NB4 (cell line): ENCODE results near the gene OLFM1.
"Not testable (repeated sequence)": the region's sequence is repeated elsewhere in the genome, so short reads cannot be mapped to it uniquely, and the experiment has no call there.

ENCODE experiments used
- DNase-seq: peaks from one replicate; pipeline ENCODE4 v3.0.0; 2010; ENCODE audit warnings: low read depth
- H3K4me3 ChIP-seq: one replicate; pipeline ENCODE4 v1.5.1; 2011; ENCODE audit warnings: mild to moderate bottlenecking, low read depth, low read length, moderate library complexity
- MYC ChIP-seq: IDR thresholded peaks from 2 replicates; pipeline ENCODE4 v1.6.1; 2011; ENCODE audit warnings: low read depth, low read length
- POLR2A ChIP-seq: IDR thresholded peaks from 2 replicates; pipeline ENCODE4 v1.6.1; 2011; ENCODE audit warnings: mild to moderate bottlenecking; ENCODE audit not compliant: insufficient read length; ENCODE audit errors: extremely low read depth
- TF ChIP-seq, protein P1 (sequence below): IDR thresholded peaks from 2 replicates; pipeline ENCODE4 v1.6.1; 2011; ENCODE audit warnings: low read depth, low read length
- TF ChIP-seq, protein P2 (sequence below): IDR thresholded peaks from one replicate; pipeline ENCODE4 v1.5.1; 2012; ENCODE audit warnings: low read depth, low read length

The OLFM1 gene

DNA sequence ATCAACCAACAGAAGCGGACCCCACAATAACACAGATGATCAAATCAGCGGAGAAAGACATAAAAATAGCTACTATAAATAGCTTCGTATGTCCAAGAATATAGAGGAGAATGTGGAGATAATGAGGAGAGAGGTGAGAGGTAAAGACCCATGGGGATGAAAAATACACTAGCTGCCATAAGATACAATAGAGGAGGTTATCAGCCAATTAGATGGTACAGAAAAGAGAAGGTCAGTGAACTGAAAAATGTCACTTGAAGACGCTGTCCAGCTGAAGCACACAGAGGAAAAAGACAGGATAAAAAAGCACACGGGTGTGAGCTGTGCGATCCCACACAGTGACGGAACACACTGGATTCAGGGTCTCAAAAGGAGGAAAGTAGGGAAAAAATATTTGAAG lies 73.4 kb downstream of the OLFM1 start:
- H3K4me3 ChIP-seq = no peak overlapping the region
- no peak for DNase-seq

DNA sequence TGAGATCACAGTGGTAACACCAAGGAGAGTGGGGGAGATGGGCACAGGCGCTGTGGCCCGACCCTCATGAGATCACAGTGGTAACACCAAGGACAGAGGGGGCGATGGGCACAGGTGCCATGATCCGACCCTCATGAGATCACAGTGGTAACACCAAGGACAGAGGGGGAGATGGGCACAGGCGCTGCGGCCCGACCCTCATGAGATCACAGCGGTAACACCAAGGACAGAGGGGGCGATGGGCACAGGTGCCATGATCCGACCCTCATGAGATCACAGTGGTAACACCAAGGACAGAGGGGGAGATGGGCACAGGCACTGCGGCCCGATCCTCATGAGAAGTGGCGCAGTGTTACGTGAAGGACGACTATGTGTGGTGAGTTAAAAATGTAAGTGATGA lies 75.1 kb downstream of the OLFM1 start:
- H3K4me3 ChIP-seq, DNase-seq: not testable (repeated sequence)

More for the DNA sequence above, 73.4 kb downstream of the OLFM1 start:
- TF ChIP-seq MYC = no peak
- TF ChIP-seq, protein P1, sequence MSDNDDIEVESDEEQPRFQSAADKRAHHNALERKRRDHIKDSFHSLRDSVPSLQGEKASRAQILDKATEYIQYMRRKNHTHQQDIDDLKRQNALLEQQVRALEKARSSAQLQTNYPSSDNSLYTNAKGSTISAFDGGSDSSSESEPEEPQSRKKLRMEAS = no peak
- TF ChIP-seq POLR2A = no peak
- TF ChIP-seq, protein P2, sequence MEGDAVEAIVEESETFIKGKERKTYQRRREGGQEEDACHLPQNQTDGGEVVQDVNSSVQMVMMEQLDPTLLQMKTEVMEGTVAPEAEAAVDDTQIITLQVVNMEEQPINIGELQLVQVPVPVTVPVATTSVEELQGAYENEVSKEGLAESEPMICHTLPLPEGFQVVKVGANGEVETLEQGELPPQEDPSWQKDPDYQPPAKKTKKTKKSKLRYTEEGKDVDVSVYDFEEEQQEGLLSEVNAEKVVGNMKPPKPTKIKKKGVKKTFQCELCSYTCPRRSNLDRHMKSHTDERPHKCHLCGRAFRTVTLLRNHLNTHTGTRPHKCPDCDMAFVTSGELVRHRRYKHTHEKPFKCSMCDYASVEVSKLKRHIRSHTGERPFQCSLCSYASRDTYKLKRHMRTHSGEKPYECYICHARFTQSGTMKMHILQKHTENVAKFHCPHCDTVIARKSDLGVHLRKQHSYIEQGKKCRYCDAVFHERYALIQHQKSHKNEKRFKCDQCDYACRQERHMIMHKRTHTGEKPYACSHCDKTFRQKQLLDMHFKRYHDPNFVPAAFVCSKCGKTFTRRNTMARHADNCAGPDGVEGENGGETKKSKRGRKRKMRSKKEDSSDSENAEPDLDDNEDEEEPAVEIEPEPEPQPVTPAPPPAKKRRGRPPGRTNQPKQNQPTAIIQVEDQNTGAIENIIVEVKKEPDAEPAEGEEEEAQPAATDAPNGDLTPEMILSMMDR = no peak

DNA sequence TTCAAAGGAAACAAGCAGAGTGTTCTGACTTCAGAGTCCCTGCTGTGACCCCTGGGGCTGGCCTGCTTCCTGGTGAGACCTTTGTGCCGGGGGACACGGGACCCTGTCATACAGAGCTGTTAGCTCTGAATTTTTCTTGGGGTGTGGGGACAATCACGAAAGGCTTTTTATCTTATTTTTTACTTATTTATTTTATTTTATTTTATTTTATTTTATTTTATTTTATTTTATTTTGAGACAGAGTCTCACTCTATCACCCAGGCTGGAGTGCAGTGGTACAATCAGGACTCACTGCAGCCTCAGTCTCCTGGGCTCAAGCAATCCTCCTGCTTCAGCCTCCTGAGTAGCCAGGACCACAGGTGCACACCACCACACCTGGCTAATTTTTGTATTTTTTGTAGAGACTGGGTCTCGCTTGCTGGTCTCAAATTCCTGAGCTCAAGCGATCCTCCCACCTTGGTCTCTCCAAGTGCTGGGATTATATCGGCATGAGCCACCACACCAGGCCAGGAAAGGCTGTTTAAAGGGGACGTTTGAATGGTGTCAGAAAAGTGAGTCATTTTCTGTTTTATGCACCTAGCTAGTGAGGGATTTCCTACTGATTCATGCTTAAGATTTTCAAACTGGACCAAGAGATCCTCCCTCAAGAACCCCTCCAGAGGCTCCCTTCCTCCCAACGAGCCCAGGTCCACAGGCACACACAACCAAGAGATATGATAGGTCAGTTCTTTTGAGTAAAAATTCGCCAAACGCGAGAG lies 75.7 kb downstream of the OLFM1 start:
- TF ChIP-seq MYC = no peak
- TF ChIP-seq, protein P1 = no peak
- TF ChIP-seq POLR2A = no peak
- TF ChIP-seq, protein P2 = no peak
- DNase-seq = no peak
- H3K4me3 ChIP-seq = no peak overlapping the region

DNA sequence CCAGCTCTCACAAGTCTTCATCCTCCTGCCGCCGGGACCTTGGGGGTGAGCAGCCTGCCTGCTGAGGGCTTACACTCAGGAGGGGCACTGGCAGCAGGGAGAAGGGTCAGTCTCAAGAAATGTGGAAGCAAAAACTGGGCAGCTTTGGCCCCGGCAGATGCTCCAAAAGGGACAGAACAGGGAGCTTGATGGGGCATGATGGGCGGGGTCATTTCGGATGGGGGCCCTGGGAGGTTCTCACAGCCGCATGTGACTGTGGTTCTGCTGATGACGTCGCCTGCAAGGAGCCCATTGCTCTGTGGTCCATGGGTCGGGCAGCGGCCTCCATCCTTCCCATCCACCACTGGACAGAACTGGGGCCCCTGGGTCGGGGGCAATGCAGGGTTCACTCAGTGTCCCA lies 76.6 kb downstream of the OLFM1 start:
- DNase-seq = no peak
- TF ChIP-seq, protein P1 = no peak
- TF ChIP-seq, protein P2 = no peak
- TF ChIP-seq POLR2A (no peak), MYC (no peak)

DNA sequence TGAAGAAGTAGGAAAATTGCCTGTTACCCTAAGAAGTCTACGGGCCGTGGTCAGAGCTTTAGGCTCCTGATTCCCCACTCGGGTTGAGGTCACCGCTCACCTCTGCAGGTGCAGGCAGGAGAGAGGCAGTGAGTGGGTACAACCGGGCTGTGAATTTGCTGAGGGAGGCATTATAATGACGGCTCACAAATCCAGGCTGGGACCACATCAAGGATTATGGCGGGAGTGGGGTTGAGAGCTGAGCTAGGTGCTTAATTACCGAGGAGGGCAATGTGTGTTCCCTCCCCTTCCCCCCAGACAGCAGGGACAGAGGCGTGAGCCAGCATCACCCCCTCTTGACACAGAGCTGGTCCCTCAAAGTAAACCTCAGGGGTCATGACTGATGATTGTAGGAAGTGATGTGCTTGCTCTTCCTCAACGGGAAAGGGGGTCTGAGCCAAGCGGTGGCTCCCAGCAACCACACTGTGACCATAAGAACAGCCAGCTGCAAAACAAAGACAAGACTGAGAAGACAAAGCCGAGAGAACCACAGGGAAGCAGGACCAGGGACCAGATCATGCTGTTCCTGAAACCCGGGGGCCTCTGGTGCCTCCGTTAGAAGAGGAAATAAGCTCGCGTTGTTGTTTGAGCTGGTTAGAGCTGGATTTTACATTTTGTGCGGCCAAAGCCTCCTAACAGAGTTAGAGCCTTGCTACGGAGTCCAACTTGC lies 77.7 kb downstream of the OLFM1 start:
- TF ChIP-seq MYC = no peak
- no peak for TF ChIP-seq POLR2A
- TF ChIP-seq, protein P1 = no peak
- TF ChIP-seq, protein P2 = no peak
- H3K4me3 ChIP-seq = no peak overlapping the region
- no peak for DNase-seq

More for the DNA sequence above, 76.6 kb downstream of the OLFM1 start:
- no peak overlapping the region for H3K4me3 ChIP-seq

DNA sequence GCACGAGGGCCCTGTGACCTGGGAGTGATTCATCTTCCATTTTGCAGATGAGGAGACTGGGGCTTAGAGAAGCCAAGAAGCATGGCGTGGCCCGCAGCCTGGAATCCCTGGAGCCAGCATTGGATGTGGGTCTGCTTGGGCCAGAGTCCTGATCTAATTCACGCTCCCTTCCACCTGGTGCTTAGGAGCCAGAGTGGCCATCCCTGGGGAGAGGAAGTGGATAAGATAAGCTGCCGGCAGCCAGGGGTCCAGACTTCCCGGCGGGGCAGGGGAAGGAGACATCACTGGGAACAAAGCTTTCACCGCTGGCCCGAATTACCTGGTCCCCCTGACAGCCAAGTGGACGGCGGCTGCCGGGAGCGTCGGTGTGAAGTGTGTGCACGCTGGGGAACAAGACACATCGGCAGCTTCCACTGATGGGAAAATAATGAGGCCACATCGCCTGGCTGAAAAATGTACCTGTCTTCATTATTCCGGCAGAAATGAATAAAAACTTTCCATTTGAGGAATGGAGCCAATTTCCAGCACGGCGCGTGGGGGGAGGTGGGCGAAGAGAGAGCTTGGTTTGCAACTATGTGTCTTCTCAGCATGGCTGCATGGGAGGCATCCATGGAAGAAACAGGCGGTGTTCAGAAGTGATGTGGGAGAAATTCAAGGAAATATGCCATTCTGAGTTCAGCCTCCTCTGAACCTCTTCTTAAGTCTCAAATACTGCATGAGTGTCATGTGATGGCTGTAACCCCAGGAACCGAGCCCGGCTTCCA lies 78.5 kb downstream of the OLFM1 start:
- TF ChIP-seq POLR2A = no peak
- TF ChIP-seq, protein P2 = no peak
- DNase-seq = no peak
- no peak overlapping the region for H3K4me3 ChIP-seq
